ENCODE results near the gene MLST8. TPM values are rescaled to one million over a fixed set of nuclear protein-coding genes. Genes with fewer than 3 reads are reported as not detected.

MLST8 gene
- total and polyA plus RNA-seq, 9 donors = 7.4 to 56.2 (median 28.4) TPM

DNA sequence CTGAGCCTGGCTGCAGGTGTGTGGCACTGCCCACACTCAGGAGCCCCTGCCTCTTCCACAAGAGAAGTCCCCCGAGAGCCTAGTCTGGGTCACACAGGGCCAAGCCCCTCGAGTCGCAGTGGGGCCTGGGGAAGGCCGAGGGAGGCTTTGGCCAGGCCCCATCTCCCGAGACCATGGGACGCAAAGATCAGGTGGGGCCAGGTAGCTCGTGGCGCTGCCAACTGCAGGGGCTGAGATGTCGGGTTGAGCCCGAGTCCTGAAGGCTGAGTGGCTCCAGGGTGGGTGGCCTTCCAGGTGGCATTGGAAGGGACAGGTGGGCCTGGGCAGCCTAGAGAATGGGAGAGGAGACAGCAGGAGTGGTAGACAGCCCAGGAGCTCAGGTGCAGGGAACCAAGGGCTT lies 43.3 kb upstream of the MLST8 start:
- 89 to 100% (median 91%) methylated on average over 10 of the region's 10 CpGs for WGBS, 3 donors
- H3K9me3 ChIP-seq = no peaks in the 10 kb centered on the region
- H3K27ac ChIP-seq = peak overlapping the region in 1 of 2 donors; percentile 37
- no peak for DNase-seq
- H3K4me1 ChIP-seq (ENCODE audit: insufficient read depth) = peaks cover 17% of the 10 kb centered on the region
- intact Hi-C loops (cut with DNase I) = no loop called here
- H3K27me3 ChIP-seq = no peaks in the 10 kb centered on the region
- TF ChIP-seq, protein P1, sequence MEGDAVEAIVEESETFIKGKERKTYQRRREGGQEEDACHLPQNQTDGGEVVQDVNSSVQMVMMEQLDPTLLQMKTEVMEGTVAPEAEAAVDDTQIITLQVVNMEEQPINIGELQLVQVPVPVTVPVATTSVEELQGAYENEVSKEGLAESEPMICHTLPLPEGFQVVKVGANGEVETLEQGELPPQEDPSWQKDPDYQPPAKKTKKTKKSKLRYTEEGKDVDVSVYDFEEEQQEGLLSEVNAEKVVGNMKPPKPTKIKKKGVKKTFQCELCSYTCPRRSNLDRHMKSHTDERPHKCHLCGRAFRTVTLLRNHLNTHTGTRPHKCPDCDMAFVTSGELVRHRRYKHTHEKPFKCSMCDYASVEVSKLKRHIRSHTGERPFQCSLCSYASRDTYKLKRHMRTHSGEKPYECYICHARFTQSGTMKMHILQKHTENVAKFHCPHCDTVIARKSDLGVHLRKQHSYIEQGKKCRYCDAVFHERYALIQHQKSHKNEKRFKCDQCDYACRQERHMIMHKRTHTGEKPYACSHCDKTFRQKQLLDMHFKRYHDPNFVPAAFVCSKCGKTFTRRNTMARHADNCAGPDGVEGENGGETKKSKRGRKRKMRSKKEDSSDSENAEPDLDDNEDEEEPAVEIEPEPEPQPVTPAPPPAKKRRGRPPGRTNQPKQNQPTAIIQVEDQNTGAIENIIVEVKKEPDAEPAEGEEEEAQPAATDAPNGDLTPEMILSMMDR (IDR thresholded peaks at IDR 0.05) = no peak
- TF ChIP-seq POLR2A (IDR thresholded peaks at IDR 0.05) (no peak), EP300 (IDR thresholded peaks at IDR 0.05) (no peak)
- no peak overlapping the region for H3K4me3 ChIP-seq
- H3K36me3 ChIP-seq = no peaks in the 10 kb centered on the region

DNA sequence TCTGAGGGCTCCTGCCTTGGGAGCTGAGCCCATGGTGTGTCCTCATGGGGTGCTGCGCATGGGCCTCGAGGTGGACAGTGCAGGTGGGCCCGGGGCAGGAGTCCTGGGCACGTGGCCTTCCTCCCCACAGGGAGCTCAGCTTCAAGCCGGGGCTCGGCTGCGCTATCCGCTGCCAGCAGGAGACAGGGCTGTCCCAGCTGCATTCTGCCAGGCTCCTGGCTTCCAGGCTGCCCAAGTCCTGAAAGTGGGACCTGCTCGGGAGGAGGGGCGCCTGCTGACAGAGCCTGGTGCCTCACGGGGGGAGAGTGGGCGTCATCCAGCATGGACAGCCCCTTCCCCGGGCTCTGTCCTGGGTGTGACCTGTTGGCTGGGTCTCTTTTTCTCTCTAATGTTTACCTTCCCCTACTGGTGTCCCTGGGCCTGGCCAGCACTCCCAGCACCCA lies 42.6 kb upstream of the MLST8 start:
- intact Hi-C loops (cut with DNase I) = no loop called here
- no peak for DNase-seq
- 88 to 91% (median 89%) methylated on average over 13 of the region's 13 CpGs for WGBS, 3 donors
- H3K27me3 ChIP-seq = no peaks in the 10 kb centered on the region
- H3K9me3 ChIP-seq = no peaks in the 10 kb centered on the region
- H3K4me3 ChIP-seq = no peak overlapping the region
- TF ChIP-seq, protein P1 (IDR thresholded peaks at IDR 0.05) = no peak
- TF ChIP-seq EP300 (IDR thresholded peaks at IDR 0.05) (no peak), POLR2A (IDR thresholded peaks at IDR 0.05) (no peak)
- H3K27ac ChIP-seq = no peak overlapping the region
- peaks cover 16% of the 10 kb centered on the region for H3K4me1 ChIP-seq (ENCODE audit: insufficient read depth)
- H3K36me3 ChIP-seq = no peaks in the 10 kb centered on the region

DNA sequence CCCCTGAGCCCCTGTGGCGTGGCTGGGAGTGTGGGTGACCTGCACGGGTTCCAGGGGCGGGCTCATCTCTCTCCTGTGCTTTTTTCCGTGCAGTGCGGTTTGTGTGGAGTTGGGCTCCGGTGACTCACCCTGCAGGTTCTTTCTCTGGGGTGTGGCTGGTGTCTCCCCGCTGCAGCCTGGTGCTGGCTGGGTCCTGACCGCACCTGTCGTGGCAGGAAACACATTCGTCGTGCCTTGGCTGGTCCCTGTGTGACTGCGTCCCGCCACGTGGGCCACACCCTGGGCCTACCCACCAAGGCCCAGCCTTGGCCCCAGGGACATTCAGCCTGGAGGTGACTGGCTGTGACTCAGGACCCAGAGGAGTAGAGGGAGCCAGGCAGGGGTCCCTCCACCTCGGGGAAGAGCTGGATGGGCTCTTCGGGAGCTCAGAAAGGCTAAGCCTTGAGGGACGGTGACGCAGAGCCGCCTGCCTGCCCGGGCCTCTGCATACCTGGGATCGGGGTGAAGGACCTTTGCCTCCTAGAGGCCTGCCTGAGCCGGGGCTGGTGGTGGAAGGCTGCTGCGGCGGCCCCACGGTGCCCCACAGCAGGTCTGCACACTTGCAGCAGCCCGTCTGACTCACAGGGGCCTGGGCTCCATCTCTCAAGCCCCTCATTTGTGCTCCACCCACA lies 41.9 kb upstream of the MLST8 start:
- TF ChIP-seq, protein P1 (IDR thresholded peaks at IDR 0.05) = no peak
- TF ChIP-seq POLR2A (IDR thresholded peaks at IDR 0.05) (no peak), EP300 (IDR thresholded peaks at IDR 0.05) (no peak)
- Histone ChIP-seq H3K27me3 (no peaks in the 10 kb centered on the region), H3K27ac (no peak overlapping the region), H3K4me3 (no peak overlapping the region), H3K4me1 (ENCODE audit: insufficient read depth) (peaks cover 12% of the 10 kb centered on the region), H3K9me3 (no peaks in the 10 kb centered on the region), H3K36me3 (no peaks in the 10 kb centered on the region)
- DNase-seq = no peak
- 90 to 93% (median 92%) methylated on average over 25 to 26 of the region's 26 CpGs for WGBS, 3 donors
- intact Hi-C loops (cut with DNase I) = no loop called here

DNA sequence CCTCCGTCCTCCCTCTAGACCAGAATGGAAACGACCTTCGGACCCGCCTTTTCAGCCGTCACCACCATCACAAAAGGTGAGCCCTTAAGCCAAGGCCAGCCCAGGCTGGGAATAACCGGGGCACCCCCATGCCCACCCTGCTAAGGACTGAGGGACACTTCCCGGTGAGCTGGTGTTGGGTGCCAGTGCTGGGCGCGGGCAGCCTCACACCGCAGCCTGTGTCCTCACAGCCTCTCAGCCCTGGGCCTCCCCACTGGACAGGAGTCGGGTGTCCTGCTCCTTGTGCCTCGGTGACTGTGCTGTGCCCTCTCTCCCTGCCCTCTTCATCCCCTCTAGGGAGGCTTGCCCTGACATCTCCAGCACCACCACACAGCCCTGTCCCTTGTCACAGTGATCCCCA lies 39.4 kb upstream of the MLST8 start:
- TF ChIP-seq POLR2A (IDR thresholded peaks at IDR 0.05) (no peak), EP300 (IDR thresholded peaks at IDR 0.05) (no peak)
- TF ChIP-seq, protein P1 (IDR thresholded peaks at IDR 0.05) = no peak
- no peak for DNase-seq
- Histone ChIP-seq H3K27me3 (no peaks in the 10 kb centered on the region), H3K4me1 (ENCODE audit: insufficient read depth) (peaks cover under 1% of the 10 kb centered on the region), H3K36me3 (no peaks in the 10 kb centered on the region), H3K9me3 (no peaks in the 10 kb centered on the region), H3K27ac (no peak overlapping the region), H3K4me3 (no peak overlapping the region)
- intact Hi-C loops (cut with DNase I) = no loop called here
- WGBS, 3 donors = 91 to 94% (median 91%) methylated on average over 10 to 12 of the region's 12 CpGs

Measured in ovary (tissue), 9 donors.